K562 (cell line): ENCODE data around the gene TOR1B. TPM values are rescaled to one million over a fixed set of nuclear protein-coding genes. Genes with fewer than 3 reads are reported as not detected.

Source experiments
- SNIP1 ChIP-seq: fragments of 450-650 bp; IDR thresholded peaks from 2 replicates; pipeline ENCODE4 v1.7.1; 2017; ENCODE audit warnings: low read depth, mild to moderate bottlenecking
- polyA plus RNA-seq, 8 experiments: library from polyadenylated mRNA; depleted of rRNA in 4 of 8; stranded (reverse) in 5 of 8; unstranded in 3 of 8; fragments of >200 nt; fragmentation: Nextera tagmentation in 2 of 8; fragmentation: Illumina TruSeq in 1 of 8; extraction: Ambion mirVana in 2 of 8; extraction: Trizol in 1 of 8; gene quantifications; 2 replicates each; pipeline versions ENCODE4 v1.2.1 to v1.2.3, GENCODE V29; 2011 to 2014; ENCODE audit warnings: inconsistent platforms in 1 of 8, missing spikeins in 1 of 8
- total RNA-seq, 7 experiments: library from RNA; depleted of rRNA in 6 of 7; stranded (reverse); fragments of >200 nt in 6 of 7; fragmentation: Illumina TruSeq in 2 of 7; extraction: Trizol in 2 of 7; gene quantifications; 2 replicates each; pipeline versions ENCODE4 v1.2.1 to v1.2.3, GENCODE V29; 2011 to 2021; ENCODE audit warnings: low replicate concordance in 1 of 7
- TF ChIP-seq, protein P1 (sequence below): fragments of 250-450 bp; sonication (Bioruptor Pico); IDR thresholded peaks from 2 replicates; pipeline ENCODE4 v1.8.0; 2022; ENCODE audit warnings: inconsistent platforms, mild to moderate bottlenecking, moderate library complexity, borderline replicate concordance
- TF ChIP-seq, protein P2 (sequence below), 2 experiments: fragments of 450-650 bp in 1 of 2; sonication (generic) in 1 of 2; formaldehyde crosslinking in 1 of 2; IDR thresholded peaks; 2 replicates each; pipeline versions ENCODE4 v1.7.1 to v1.9.0; 2016 to 2022; ENCODE audit warnings: inconsistent platforms in 1 of 2, mild to moderate bottlenecking in 1 of 2, missing genetic modification reagents in 1 of 2

Gene TOR1B
- total and polyA plus RNA-seq, 9 of the 15 experiments (the other 6 are each of a cell fraction or from before 2014, with no cell fraction given): 4.2 to 36.5 (median 24.6) TPM

DNA sequence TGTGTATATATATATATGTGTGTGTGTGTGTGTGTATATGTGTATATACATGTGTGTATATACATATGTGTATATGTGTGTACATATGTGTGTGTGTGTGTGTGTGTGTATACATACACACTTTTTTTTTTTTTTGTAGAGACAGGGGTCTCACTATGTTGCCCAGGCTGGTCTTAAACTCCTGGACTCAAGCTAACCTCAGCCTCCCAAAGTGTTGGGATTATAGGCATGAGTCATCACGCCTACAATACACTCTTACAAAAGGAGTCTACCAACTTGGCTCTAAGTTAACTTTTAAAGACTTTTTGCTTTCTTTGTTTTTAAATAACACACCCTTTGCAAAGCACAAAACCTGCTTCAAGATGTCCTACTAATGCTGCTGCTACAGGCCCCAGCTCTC lies 30.0 kb downstream of the TOR1B start (continued):
- TF ChIP-seq, protein P1, sequence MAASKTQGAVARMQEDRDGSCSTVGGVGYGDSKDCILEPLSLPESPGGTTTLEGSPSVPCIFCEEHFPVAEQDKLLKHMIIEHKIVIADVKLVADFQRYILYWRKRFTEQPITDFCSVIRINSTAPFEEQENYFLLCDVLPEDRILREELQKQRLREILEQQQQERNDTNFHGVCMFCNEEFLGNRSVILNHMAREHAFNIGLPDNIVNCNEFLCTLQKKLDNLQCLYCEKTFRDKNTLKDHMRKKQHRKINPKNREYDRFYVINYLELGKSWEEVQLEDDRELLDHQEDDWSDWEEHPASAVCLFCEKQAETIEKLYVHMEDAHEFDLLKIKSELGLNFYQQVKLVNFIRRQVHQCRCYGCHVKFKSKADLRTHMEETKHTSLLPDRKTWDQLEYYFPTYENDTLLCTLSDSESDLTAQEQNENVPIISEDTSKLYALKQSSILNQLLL (CRISPR knock-in tag): no peak
- TF ChIP-seq SNIP1: no peak
- TF ChIP-seq, protein P2, sequence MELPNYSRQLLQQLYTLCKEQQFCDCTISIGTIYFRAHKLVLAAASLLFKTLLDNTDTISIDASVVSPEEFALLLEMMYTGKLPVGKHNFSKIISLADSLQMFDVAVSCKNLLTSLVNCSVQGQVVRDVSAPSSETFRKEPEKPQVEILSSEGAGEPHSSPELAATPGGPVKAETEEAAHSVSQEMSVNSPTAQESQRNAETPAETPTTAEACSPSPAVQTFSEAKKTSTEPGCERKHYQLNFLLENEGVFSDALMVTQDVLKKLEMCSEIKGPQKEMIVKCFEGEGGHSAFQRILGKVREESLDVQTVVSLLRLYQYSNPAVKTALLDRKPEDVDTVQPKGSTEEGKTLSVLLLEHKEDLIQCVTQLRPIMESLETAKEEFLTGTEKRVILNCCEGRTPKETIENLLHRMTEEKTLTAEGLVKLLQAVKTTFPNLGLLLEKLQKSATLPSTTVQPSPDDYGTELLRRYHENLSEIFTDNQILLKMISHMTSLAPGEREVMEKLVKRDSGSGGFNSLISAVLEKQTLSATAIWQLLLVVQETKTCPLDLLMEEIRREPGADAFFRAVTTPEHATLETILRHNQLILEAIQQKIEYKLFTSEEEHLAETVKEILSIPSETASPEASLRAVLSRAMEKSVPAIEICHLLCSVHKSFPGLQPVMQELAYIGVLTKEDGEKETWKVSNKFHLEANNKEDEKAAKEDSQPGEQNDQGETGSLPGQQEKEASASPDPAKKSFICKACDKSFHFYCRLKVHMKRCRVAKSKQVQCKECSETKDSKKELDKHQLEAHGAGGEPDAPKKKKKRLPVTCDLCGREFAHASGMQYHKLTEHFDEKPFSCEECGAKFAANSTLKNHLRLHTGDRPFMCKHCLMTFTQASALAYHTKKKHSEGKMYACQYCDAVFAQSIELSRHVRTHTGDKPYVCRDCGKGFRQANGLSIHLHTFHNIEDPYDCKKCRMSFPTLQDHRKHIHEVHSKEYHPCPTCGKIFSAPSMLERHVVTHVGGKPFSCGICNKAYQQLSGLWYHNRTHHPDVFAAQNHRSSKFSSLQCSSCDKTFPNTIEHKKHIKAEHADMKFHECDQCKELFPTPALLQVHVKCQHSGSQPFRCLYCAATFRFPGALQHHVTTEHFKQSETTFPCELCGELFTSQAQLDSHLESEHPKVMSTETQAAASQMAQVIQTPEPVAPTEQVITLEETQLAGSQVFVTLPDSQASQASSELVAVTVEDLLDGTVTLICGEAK (IDR thresholded peaks at IDR 0.05): no peak
- TF ChIP-seq, protein P2 (CRISPR knock-in tag; IDR thresholded peaks at IDR 0.05): no peak
